ENCODE measurements around the gene NOP9. TPM values are rescaled to one million over a fixed set of nuclear protein-coding genes. Genes with fewer than 3 reads are reported as not detected.

The NOP9 gene
- total RNA-seq, 2 experiments from 2014 or later, result 25.9 to 27.5 TPM

- Histone ChIP-seq H3K27ac (ENCODE audit: low read depth in 1 of 2, low read length in 2 of 2) (no peak overlapping the region), H3K4me1 (ENCODE audit: insufficient read depth, low read length) (peaks cover 83% of the 10 kb centered on the region), H3K9me3 (ENCODE audit: control insufficient read depth in 1 of 2, insufficient read depth in 1 of 2, low read length in 2 of 2) (no peaks in the 10 kb centered on the region), H3K27me3 (ENCODE audit: control insufficient read depth in 1 of 2, insufficient read depth in 2 of 2, low read length in 2 of 2) (peaks cover 26 to 27% of the 10 kb centered on the region in 2 experiments), H3K4me3 (ENCODE audit: low read length) (no peak overlapping the region), H3K36me3 (ENCODE audit: insufficient read depth, low read length) (no peaks in the 10 kb centered on the region)
- peaks cover 44% of the 10 kb centered on the region for H3K27me3 Mint-ChIP-seq
- intact Hi-C loops (cut with DNase I, micrococcal nuclease), result loop anchor here in 1 of 2 experiments (2.0 to 10.0 kb wide), 2 partner anchors 20 to 344 kb away; partner anchors contain the start of genes LTB4R and LTB4R2
- no peak overlapping the region for H3K4me3 Mint-ChIP-seq
- no peak overlapping the region for H3K27ac Mint-ChIP-seq
- DNase-seq, result no peak
- ChIA-PET CTCF (interaction anchor here (1.3 to 4.8 kb wide), 6 partner anchors 20 to 112 kb away, joined by 3 to 89 read pairs (median 18); partner anchors contain the start of genes CBLN3, CIDEB, DHRS1 and KHNYN), POLR2A (interaction anchor here (1.0 to 3.9 kb wide), 3 partner anchors 19 to 101 kb away, joined by 5 to 30 read pairs (median 9); partner anchors contain the start of genes CIDEB and LTB4R)
- H3K4me1 Mint-ChIP-seq (ENCODE audit: low read depth), result peaks cover 62% of the 10 kb centered on the region
- ATAC-seq (ENCODE audit: poor library complexity), result no peak
- H3K36me3 Mint-ChIP-seq (ENCODE audit: low read depth), result peaks cover 12% of the 10 kb centered on the region
- no peak for TF ChIP-seq CTCF (IDR thresholded peaks at IDR 0.05)
- no peaks in the 10 kb centered on the region for H3K9me3 Mint-ChIP-seq
These were observed 31.5 kb downstream of the NOP9 start for GRCh38 chr14:24330973-24331674.

- Histone ChIP-seq H3K9me3 (ENCODE audit: control insufficient read depth in 1 of 2, insufficient read depth in 1 of 2, low read length in 2 of 2) (no peaks in the 10 kb centered on the region), H3K27me3 (ENCODE audit: control insufficient read depth in 1 of 2, insufficient read depth in 2 of 2, low read length in 2 of 2) (peaks cover 26 to 27% of the 10 kb centered on the region in 2 experiments), H3K4me1 (ENCODE audit: insufficient read depth, low read length) (peaks cover 83% of the 10 kb centered on the region), H3K36me3 (ENCODE audit: insufficient read depth, low read length) (peaks cover 2% of the 10 kb centered on the region), H3K4me3 (ENCODE audit: low read length) (peak overlapping the region; percentile 48), H3K27ac (ENCODE audit: low read depth in 1 of 2, low read length in 2 of 2) (no peak overlapping the region)
- ChIA-PET CTCF (interaction anchor here (0.7 to 4.8 kb wide), 15 partner anchors 9 to 184 kb away, joined by 3 to 89 read pairs (median 5); partner anchors contain the start of genes CBLN3, CHMP4A, CIDEB and DHRS1), POLR2A (interaction anchor here (0.6 to 11.3 kb wide), 11 partner anchors 20 to 251 kb away, joined by 3 to 270 read pairs (median 6); partner anchors contain the start of genes CBLN3, CHMP4A, CIDEB and KHNYN)
- Mint-ChIP-seq H3K9me3 (no peaks in the 10 kb centered on the region), H3K36me3 (ENCODE audit: low read depth) (peaks cover 19% of the 10 kb centered on the region), H3K27ac (peak overlapping the region; percentile 52), H3K27me3 (peaks cover 49% of the 10 kb centered on the region), H3K4me3 (peak overlapping the region; percentile 86), H3K4me1 (ENCODE audit: low read depth) (peaks cover 62% of the 10 kb centered on the region)
- intact Hi-C loops (cut with DNase I, micrococcal nuclease), result loop anchor here (1.0 to 10.0 kb wide), 5 partner anchors 21 to 343 kb away; partner anchors contain the start of genes LTB4R (in 2 of the 2), LTB4R2 (in 2 of the 2) and MDP1 (in 1 of the 2)
- peak; percentile 1 for ATAC-seq (ENCODE audit: poor library complexity)
- peak in 1 of 14 experiments; percentile 24 for DNase-seq
- TF ChIP-seq CTCF (IDR thresholded peaks at IDR 0.05), result no peak
These were observed 32.1 kb downstream of the NOP9 start for GRCh38 chr14:24331731-24332267.

GRCh38 chr14:24332268-24332993 lies 32.8 kb downstream of the NOP9 start:
- DNase-seq (peak; percentile 75 to 95 (median 84)), ATAC-seq (ENCODE audit: poor library complexity) (peak; percentile 93)
- Mint-ChIP-seq H3K36me3 (ENCODE audit: low read depth) (peaks cover 25% of the 10 kb centered on the region), H3K27ac (peak overlapping the region; percentile 52), H3K27me3 (peaks cover 49% of the 10 kb centered on the region), H3K4me3 (peak overlapping the region; percentile 86), H3K9me3 (no peaks in the 10 kb centered on the region), H3K4me1 (ENCODE audit: low read depth) (peaks cover 59% of the 10 kb centered on the region)
- peak; percentile 81 for TF ChIP-seq CTCF (IDR thresholded peaks at IDR 0.05)
- no peaks in the 10 kb centered on the region for H3K9me3 ChIP-seq (ENCODE audit: control insufficient read depth in 1 of 2, insufficient read depth in 1 of 2, low read length in 2 of 2)
- H3K27ac ChIP-seq (ENCODE audit: low read depth in 1 of 2, low read length in 2 of 2), result no peak overlapping the region
- peaks cover 78% of the 10 kb centered on the region for H3K4me1 ChIP-seq (ENCODE audit: insufficient read depth, low read length)
- ChIA-PET CTCF (interaction anchor here (0.6 to 4.8 kb wide), 27 partner anchors 8 to 184 kb away, joined by 3 to 89 read pairs (median 6); partner anchors contain the start of genes CBLN3, CHMP4A, CIDEB and DHRS1), POLR2A (interaction anchor here (0.6 to 11.3 kb wide), 17 partner anchors 10 to 252 kb away, joined by 3 to 270 read pairs (median 5); partner anchors contain the start of genes CBLN3, CHMP4A, CIDEB and DHRS1)
- peaks cover 26 to 27% of the 10 kb centered on the region in 2 experiments for H3K27me3 ChIP-seq (ENCODE audit: control insufficient read depth in 1 of 2, insufficient read depth in 2 of 2, low read length in 2 of 2)
- peaks cover 9% of the 10 kb centered on the region for H3K36me3 ChIP-seq (ENCODE audit: insufficient read depth, low read length)
- intact Hi-C loops (cut with DNase I, micrococcal nuclease), result loop anchor here (1.0 to 10.0 kb wide), 5 partner anchors 22 to 342 kb away; partner anchors contain the start of genes LTB4R (in 1 of the 2), LTB4R2 (in 1 of the 2) and MDP1 (in 1 of the 2)
- peak overlapping the region; percentile 48 for H3K4me3 ChIP-seq (ENCODE audit: low read length)
